IPS DF 4.7 (cell line): Measurements from ENCODE around the gene RNF20.
"Not testable (repeated sequence)": the region's sequence is repeated elsewhere in the genome, so short reads cannot be mapped to it uniquely, and the experiment has no call there.

ENCODE experiments used
- DNase-seq: peaks from one replicate; pipeline ENCODE4 v3.0.0-alpha.2; 2013; ENCODE audit warnings: low spot score; ENCODE audit errors: extremely low read depth

Gene RNF20

DNA sequence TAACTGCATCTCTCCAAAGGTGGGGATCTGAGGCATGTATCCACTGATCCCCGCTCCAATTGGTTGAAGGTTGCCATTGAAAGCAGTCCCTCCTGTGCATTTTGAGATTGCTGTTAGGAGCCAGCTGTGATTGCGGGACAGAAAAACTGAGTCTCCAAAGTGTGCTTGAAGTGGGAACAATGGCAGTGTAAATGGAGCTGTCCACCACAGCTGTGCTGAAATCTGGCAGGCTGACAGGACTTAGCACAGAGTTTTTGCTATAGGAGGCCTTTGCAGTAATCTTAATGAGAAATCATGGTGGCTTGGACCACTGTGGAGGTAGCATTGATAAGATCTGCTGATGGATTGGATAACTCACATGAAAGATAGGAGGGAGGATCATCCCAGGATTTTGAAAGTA is 3.3 kb downstream of the RNF20 start:
- DNase-seq, result no peak

DNA sequence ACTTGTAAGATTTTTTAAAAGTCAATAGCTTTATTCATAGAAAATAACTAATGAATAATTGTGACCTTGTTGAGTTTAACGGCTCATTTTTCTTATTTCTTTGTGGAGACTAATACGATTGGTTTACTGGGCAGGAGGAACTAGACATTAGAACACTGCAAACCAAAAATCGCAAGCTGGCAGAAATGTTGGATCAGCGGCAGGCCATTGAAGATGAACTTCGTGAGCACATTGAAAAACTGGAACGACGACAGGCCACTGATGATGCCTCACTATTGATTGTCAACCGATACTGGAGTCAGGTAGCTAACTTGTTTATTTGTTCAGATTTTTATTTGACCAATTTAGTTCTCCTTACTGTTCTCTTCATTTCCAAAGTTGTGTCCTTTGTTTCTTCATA is 6.4 kb downstream of the RNF20 start:
- DNase-seq, result no peak

DNA sequence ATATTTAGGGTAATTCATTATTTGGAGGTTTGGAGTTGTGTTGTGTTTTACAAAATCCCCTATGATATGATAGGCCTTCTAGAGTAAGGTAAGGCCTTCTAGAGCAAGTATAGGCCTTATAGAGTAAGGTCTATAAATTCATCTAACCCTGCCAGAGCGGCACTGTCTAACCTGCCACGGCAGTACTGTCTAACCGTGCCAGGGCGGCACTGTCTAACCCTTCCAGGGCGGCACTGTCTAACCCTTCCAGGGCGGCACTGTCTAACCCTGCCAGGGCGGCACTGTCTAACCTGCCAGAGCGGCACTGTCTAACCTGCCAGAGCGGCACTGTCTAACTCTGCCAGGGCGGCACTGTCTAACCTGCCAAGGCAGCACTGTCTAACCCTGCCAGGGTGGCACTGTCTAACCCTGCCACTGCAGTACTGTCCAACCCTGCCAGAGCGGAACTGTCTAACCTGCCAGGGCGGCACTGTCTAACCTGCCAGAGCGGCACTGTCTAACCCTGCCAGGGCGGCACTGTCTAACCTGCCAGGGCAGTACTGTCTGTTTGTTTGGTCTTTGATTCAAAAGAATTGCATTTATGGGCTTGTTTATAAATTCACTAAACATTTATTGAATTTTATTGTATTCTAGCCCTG is 9.6 kb downstream of the RNF20 start:
- no peak for DNase-seq

DNA sequence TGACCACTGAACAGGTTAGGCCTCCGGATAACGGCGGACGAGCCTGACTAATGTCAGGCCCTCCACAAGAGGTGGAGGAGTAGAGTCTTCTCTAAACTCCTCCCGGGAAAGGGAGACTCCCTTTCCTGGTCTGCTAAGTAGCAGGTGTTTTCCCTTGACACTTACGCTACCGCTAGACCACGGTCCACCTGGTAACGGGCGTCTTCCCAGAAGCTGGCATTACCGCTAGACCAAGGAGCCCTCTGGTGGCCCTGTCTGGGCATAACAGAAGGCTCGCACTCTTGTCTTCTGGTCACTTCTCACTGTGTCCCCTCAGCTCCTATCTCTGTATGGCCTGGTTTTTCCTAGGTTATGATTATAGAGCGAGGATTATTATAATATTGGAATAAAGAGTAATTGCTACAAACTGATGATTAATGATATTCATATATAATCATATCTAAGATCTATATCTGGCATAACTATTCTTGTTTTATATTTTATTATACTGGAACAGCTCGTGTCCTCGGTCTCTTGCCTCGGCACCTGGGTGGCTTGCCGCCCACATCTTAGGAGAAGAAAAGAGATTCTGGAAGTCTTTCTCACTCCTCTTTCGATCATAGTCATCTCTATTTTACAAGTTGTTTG is 15.9 kb downstream of the RNF20 start:
- DNase-seq, result not testable (repeated sequence)

DNA sequence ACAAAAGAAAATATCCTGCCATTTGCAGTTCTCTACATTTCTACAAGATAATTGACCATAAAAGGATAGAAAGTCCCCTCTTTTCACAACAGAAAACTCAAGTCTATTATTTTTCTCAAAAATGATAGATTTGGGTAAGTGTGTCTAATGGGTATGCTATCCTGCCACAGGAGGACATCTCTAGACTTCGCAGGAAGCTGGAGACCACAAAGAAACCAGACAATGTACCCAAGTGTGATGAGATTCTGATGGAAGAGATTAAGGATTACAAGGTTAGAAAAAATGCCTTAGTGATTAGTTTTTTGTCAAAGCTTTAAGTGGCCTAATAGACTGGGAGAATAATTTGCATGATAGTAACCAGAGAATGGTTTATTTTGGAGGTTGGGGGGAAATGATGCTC is 28.1 kb downstream of the RNF20 start:
- DNase-seq, result no peak

DNA sequence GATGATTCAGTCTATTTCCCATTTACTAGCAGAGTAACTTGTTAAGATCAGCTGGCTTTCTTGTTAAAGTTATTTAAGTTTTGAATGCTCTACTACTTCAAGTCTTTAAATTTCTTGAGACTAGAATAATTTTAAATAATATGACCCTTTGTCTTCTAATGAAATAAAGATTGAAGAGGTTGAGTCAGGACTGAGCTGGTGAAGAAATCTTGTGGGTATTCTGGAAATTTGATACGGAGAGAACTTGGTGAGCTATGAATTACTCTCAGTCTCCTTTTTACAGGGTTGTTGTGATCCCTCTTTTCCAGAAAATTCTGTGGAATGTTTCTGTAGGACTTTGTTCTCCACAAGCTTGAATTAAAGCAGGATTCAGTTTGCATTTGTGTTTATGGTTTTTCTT is 29.3 kb downstream of the RNF20 start:
- no peak for DNase-seq

DNA sequence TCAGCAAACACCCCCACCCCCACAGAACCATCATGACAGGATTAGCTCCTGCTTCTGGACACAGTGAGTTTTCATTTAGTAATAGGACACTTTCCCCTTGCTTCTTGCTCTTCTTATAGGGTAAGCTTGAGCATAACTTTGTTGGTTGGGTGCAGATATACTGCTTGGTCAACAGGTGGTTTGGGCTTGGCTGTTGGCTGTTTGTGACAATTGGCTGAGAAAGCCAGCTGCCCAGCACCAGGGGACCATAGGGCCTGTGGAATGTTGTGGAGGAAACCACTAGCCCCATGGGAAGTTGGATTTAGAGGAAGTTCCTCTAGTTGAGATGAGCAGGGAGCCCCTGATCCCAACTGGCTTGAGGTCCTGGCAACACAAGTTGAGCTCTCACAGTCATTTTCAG is 30.6 kb downstream of the RNF20 start:
- no peak for DNase-seq

DNA sequence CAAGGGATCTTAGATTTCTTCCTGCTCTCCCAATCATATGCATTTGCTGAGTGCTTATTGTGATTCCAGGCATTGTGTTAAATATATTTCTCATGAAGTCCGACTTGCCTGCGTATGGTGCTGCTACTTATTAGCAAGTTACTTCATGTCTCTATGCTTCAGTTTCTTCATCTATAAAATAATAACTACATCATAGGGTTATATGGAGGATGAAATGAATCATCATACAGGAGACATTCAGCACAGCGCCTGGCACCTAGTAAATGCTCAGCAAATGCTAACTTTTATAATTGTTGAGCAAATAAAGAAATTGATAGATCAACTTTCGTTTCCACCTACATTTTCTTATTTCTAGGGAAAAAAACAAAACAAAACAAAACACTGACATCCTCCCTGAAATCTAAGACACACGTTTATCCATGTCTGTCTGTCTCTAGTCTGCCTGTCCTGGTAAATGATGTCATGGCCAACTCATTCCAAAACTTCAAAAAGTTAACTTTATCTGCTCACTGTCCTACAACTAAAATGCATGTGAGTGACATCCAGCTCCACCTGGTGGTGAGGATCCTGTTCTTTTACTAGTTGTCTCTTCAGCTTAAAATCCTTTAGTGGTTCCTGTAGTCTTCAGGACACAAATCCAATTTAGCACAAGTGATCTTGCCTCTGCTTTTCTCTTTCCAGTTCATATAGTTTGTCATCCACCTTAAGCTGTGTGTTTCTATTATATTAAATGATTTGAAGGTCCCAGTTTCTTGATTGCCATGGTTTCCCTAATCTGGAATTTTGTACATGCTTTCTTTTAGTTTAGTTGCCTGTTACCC is 33.5 kb downstream of the RNF20 start:
- DNase-seq, result no peak

DNA sequence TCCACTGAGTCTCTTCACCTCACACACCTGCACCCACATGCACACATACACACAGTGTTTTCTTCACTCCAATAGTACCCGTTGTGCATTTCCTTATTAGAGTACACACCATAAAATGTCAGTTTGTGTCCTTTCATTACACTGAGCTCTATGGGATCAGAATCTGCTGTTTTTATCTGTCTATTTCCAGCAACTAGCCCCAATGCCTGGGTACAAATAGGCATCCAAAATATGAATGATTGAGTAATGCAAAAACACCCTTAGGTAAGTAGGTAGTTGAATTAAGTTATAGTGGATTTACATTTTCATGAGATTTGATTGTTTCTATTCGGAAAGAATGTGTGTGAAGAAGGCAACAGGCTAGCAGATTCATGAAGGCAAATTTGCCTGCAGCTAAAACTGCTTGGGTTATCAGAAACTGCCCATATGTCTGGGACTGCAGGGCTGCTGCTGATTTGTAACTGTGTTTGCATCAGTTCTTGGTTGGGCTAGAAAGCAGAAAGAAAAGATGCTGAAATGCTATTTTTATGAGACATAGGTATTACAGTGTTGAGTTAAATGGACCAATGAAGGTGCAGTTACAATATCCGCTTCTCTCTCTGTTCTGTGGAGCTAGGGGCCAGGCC is 34.2 kb downstream of the RNF20 start:
- DNase-seq, result no peak

DNA sequence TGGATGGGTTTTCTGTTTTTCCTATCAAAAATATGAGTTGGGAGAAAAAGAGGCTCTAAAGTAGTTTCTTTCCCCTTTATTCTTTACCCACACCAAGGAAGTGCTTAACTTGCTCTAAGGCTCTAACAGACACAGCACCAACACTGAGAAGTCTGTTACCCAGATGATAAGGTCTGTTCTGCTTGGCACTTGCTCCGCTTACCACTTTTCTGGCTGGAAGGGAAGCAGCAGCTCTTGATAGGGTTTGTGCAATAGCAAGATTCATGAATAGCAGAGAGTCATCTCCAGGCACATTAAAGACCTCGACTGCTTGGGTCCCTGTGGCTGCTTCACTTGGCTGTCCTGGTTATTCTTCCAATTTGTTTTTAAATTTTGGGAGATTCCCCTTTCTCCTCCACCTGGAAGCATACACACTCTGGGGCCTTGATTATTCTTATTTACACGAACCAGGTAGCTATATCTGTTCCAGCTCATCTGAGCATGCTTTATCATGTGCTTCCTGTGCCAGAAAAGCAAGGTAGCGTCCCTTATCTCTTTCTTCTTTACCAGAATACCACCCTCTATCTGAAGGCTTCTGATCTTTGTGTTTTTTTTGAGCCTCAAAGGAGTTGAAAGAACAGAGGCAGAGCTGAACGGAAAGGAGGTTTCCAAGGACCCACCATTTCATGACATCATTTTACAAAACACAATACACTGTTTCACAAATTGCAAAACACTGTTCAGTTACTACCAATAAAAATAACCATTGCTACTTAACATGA is 36.3 kb downstream of the RNF20 start:
- DNase-seq, result no peak

DNA sequence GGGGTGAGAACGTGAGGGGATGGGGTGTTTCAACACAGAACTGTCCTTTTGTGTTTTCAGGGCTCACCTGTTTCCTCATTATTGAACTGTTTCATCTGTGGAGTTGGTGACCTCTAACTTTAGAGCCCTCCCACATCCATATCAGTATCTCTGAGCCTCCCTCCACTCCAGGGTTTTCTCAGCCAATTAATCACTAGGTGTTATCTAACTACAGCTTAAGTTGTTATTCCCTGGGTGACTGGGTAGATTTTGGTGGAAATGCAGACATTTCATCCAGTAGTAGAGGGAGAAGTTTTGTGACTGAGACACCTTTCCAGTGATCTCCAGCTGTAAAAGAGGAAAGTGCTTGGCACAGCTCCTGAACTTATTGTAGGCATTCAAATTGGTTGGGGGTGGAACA is 37.5 kb downstream of the RNF20 start:
- DNase-seq, result no peak

DNA sequence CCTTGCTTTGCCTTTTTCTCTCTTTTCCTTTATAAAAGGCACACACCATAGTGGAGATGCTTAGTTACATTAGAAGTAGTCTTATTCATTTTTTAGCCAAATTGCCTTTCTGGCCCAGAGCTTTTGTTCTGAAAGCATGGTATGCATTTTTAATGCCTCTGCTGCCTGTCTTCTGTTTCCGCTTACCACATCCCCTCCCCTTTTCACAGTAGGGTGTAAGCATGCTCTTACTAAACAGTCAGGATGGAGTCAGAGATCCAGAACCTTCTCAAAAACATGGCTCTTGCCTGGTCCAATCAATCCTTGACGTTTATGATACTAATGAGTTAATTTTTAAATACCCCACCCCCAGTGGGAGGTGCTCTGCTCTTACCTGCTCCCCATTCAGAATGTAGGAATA is 38.7 kb downstream of the RNF20 start:
- no peak for DNase-seq

DNA sequence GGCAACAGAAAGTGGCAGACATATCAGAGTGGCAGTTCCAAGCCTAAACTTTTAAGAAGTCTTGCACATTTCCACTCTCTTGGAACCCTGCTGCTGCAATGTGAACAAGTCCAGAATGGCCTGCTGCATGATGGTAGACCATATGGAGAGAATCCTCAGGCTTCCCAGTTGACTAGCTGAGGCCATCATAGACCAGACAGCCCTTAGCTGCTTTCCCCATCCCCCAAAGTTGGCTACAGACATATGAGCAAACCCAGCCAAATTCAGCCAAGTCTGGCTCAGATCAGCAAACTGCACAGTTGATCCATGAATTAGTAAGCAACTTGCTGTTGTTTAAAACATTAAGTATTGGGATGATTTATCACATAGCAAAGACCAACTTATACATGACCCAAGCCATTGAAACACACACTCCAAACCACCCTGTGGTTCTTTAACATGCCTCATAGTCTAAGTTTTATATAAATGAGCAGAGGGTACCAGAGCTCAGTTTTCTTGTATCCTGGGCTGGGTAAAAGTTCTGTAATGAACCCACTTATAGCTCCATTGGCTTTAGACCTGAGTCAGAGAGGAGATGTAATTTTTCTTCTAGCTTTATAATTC is 41.2 kb downstream of the RNF20 start:
- DNase-seq, result no peak

DNA sequence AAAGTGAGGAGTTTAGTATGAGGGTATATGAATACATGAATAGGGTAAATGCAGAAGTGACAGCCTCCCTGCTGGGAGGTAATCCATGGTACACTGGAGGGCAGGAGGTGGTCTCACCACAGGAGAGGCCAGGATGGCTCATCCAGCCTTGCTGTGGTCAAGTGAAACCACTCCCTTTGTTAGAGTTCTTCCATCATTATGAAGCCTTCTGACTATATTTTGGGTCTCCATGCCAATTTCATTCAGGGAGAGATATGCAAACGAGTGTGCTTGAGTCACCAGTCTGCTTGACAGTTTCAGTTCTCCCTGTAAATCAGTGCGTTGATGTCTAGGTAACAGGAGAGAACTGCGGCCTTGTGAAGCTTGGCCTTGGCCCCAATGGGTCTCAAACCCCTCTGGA is 44.7 kb downstream of the RNF20 start:
- DNase-seq, result no peak

DNA sequence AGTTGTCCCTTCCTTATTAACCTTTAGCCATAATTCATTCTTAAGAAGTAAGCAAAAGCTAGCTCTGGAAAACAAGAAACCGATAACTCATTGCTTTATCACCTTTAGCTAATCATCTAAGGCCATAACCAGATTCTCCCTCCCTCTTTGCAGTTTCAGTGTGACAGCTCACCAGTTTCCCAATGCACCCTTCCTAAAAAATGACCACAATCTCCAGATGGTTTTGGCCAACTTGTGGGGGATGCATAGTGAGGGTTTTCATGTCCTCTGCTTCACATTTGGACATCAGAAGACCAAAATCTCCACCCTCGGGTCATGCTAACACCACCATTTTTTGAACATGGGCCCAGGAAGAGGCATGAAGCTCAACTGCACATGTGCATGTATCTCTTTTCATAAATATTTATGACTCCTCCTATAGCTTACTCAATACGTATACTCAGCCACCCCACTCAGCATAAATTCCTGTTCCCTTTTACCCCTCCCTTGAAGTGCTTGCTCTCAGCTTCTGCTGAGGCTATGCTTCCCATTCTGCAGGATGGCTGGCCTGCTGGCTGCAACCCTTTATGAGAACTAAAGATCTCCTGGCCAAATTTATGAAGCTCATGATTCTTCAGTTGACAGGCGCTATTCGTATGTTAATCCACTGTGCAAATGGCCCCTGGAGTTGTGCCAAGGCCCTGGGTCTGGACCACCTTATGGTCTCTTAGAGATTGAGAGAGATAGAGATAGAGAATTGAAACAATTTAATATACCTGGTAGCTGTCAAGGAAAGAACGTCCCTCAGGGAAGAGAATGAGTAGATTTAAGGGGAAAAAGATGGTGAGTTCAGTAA is 46.3 kb downstream of the RNF20 start:
- DNase-seq, result no peak

DNA sequence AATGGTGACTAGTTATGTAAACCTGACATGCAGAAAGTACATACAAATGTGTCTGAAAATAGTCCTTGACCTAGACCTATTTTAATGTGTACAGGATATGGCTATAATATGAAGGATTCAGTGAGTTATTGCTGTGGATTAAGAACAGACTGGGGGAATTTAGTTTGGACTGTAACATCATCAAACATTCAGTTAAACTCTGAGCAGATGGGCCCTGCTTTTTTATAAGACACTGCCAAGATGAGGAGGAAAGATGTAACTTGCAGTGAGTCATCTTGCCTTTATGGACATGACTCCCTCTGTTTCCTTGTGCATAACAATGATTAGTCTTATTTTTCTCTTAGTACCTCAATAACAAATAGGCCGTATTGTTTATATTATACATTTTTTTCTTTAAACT is 48.9 kb downstream of the RNF20 start:
- DNase-seq, result no peak

DNA sequence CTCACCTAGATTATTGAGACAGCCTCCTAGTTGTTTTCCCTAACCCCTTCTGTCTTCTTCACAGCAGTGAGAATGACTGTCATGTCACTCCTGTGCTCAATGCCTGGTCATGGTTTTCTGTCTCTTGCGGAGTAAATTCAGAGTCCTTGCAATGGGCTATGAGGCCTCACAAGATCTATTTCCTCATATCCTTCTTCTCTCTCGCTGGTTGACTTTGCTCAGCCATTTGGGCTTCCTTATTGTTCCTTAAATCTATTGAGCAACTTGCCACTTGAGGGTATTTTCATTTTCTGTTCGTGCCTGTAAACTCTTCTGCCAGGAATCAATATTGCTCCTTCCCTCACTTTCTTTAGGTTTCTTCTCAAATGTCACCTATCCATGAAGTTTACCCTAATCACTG is 52.1 kb downstream of the RNF20 start:
- no peak for DNase-seq

DNA sequence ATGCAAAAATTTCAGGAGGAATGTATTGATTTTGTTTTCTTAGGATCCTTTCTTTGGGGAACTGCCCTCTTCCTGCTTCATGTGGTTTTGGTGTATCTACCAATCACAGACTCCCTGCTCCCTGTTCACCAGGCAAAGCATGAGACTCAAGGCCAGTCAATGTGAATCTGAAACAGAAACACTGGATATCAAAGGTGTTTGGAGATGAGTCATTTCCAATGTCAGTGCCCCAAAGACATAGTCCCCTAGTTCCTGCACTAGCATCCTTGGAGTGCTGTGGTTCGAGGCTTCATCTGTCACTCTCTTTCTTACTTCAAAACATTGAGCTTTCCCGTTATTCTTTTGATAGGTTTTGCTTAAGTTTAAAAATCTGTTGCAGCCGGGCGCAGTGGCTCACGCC is 53.0 kb downstream of the RNF20 start:
- DNase-seq, result no peak

DNA sequence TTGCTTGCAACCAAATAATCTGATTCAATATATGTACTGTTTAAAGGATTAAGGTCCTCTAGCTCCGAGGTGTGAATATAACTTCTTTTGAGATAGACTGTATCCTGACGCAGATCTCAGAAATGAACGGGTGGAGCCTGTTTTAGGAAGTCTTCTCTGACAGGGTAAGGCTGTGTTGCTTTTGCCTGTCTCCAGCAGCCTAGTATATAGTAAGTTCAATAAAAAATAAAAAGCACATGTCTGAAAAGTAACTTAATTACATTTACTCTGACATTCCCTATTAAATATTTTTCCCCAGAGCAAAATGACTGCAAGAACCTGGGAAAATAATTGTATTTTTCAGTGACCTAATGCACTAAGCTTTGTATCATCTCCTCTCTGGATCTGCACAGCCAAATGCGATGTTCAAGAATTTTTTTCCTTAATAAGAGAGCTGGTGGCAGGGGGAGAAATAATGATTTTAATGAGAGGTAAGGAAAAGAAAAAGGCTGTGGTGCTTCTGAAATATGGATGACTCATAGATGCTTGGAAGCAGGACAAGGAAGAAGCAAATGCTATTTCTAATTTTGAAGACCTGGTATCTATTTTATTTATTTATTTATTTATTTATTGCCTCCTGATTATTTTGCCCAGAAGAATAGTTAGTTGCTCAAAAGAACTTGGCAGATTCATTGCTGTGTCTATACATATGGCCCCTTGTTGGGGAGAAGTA is 53.8 kb downstream of the RNF20 start:
- no peak for DNase-seq

DNA sequence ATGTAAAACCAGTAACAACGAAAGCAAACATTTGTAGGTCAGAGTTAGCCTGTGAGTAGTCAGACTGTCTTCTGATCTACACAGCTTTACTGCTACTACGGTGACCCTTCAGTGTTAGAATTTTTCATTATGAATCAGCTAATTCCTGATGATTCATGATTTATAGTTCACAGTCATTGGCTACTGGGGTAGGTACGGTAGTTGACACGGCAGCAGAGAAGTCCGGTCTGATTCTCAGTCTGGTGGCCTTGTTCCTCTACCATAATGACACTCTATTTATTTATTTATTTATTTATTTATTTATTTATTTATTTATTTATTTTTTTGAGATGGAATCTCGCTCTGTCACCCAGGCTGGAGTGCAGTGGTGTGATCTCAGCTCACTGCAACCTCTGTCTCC is 56.4 kb downstream of the RNF20 start:
- not testable (repeated sequence) for DNase-seq
